PC-3 (cell line): Measurements from ENCODE around the gene WIPF3. TPM values are rescaled to one million over a fixed set of nuclear protein-coding genes. Genes with fewer than 3 reads are reported as not detected.

Source experiments
- ATAC-seq: fragments of 200-7000 bp; cut with Tn5 transposase; 2 replicates; pipeline ENCODE4 v1.9.1; 2020; ENCODE audit warnings: mild to moderate bottlenecking, moderate library complexity
- BruUV-seq: library from RNA; stranded (reverse); fragments of 400-500 nt; replicated peaks from 2 replicates; lab custom pipeline; 2021; lab: Mats Ljungman, UMichigan
- CTCF ChIA-PET: fragments of 300-600 bp; sonication (Branson Sonifier 250); formaldehyde crosslinking; loops from one replicate; lab custom pipeline; 2022; ENCODE audit warnings: antibody characterized with exemption; lab: Charles Lee
- POLR2A ChIA-PET: fragments of 300-600 bp; sonication (Branson Sonifier 250); formaldehyde crosslinking; loops from one replicate; lab custom pipeline; 2022; ENCODE audit warnings: antibody characterized with exemption; ENCODE audit not compliant: unreplicated experiment; lab: Charles Lee
- DNase-seq: peaks from one replicate; pipeline ENCODE4 v3.0.0-alpha.2; 2015
- H2AFZ ChIP-seq: fragments of 300-600 bp; sonication (generic); 2 replicates; pipeline ENCODE4 v1.6.0; 2016; ENCODE audit warnings: antibody characterized with exemption, low read length
- H3F3A ChIP-seq: fragments of 300-600 bp; sonication (generic); one replicate; pipeline ENCODE4 v1.6.0; 2017; ENCODE audit warnings: antibody characterized with exemption, low read length, control low read depth, mild to moderate bottlenecking; ENCODE audit not compliant: unreplicated experiment
- H3K27ac ChIP-seq: fragments of 300-600 bp; sonication (generic); 2 replicates; pipeline ENCODE4 v1.5.1; 2016; ENCODE audit warnings: mild to moderate bottlenecking, low read length
- H3K27me3 ChIP-seq: fragments of 300-600 bp; sonication (generic); 2 replicates; pipeline ENCODE4 v1.6.1; 2016; ENCODE audit warnings: low read length, mixed read lengths
- H3K36me3 ChIP-seq: fragments of 300-600 bp; sonication (generic); 2 replicates; pipeline ENCODE4 v1.6.1; 2016; ENCODE audit warnings: low read depth, mixed run types, low read length, mixed read lengths
- H3K4me1 ChIP-seq: fragments of 300-600 bp; sonication (generic); 2 replicates; pipeline ENCODE4 v1.5.1; 2016; ENCODE audit warnings: low read length; ENCODE audit not compliant: insufficient read depth
- H3K4me2 ChIP-seq: fragments of 300-600 bp; sonication (generic); 2 replicates; pipeline ENCODE4 v1.6.0; 2016; ENCODE audit warnings: low read length
- H3K4me3 ChIP-seq: fragments of 300-600 bp; sonication (generic); 2 replicates; pipeline ENCODE4 v1.5.1; 2016; ENCODE audit warnings: mild to moderate bottlenecking, low read length, mixed read lengths
- H3K79me2 ChIP-seq: fragments of 300-600 bp; sonication (generic); 2 replicates; pipeline ENCODE4 v1.6.1; 2017; ENCODE audit warnings: low read length, mixed read lengths
- H3K9ac ChIP-seq: fragments of 300-600 bp; sonication (generic); 2 replicates; pipeline ENCODE4 v1.6.0; 2016; ENCODE audit warnings: mild to moderate bottlenecking, low read length
- H3K9me2 ChIP-seq: fragments of 300-600 bp; sonication (generic); replicated peaks from 2 replicates; pipeline ENCODE4 v1.6.1; 2016; ENCODE audit warnings: mixed run types, low read length, mixed read lengths
- H3K9me3 ChIP-seq: fragments of 300-600 bp; sonication (generic); 2 replicates; pipeline ENCODE4 v1.6.1; 2016; ENCODE audit warnings: low read length, mixed read lengths
- H4K20me1 ChIP-seq: fragments of 300-600 bp; sonication (generic); 2 replicates; pipeline ENCODE4 v1.6.1; 2016; ENCODE audit warnings: low read length, mixed read lengths
- CTCF ChIP-seq: fragments of 300-600 bp; sonication (generic); conservative IDR thresholded peaks from 2 replicates; pipeline ENCODE4 v1.5.1; 2017; ENCODE audit warnings: antibody characterized with exemption, low read depth, mild to moderate bottlenecking, low read length
- EZH2 ChIP-seq: fragments of 300-600 bp; sonication (generic); IDR thresholded peaks from one replicate; pipeline ENCODE4 v1.6.1; 2017; ENCODE audit warnings: antibody characterized with exemption, mild to moderate bottlenecking, low read length; ENCODE audit not compliant: unreplicated experiment
- EZH2phosphoT487 ChIP-seq: fragments of 300-600 bp; sonication (generic); IDR thresholded peaks from 2 replicates; pipeline ENCODE4 v1.6.1; 2018; ENCODE audit warnings: mild to moderate bottlenecking, antibody characterized with exemption, low read length, borderline replicate concordance
- intact Hi-C: fragments of 100-400 bp; cut with micrococcal nuclease; formaldehyde crosslinking; loops from 2 replicates; pipeline ENCODE4 v1.9.0; 2023
- total RNA-seq: library from RNA; depleted of rRNA; stranded (reverse); fragments of >200 nt; gene quantifications from 2 replicates; pipeline ENCODE4 v1.2.3, GENCODE V29; 2014

Gene WIPF3
- total RNA-seq, 1 experiment from 2014 or later: 3.4 TPM

- CTCF ChIA-PET: interaction anchor here (0.7 kb wide), 1 partner anchor 39 kb away, joined by 4 read pairs; no protein-coding TSS in a partner anchor
- TF ChIP-seq EZH2phosphoT487 (no peak), CTCF (no peak), EZH2 (no peak)
- no peak overlapping the region for H3K9ac ChIP-seq
- H3K36me3 ChIP-seq: no peaks in the 10 kb centered on the region
- intact Hi-C loops: loop anchor here (5.0 kb wide), 1 partner anchor 59 kb away; no protein-coding TSS in a partner anchor
- H3F3A ChIP-seq: no peaks in the 10 kb centered on the region
- POLR2A ChIA-PET: no interaction called here
- H4K20me1 ChIP-seq: no peaks in the 10 kb centered on the region
- H3K4me2 ChIP-seq: peak overlapping the region; percentile 79
- H3K4me3 ChIP-seq: peak overlapping the region; percentile 65
- no peak overlapping the region for H3K27ac ChIP-seq
- no TSS peak for BruUV-seq
- H3K27me3 ChIP-seq: peaks cover 4% of the 10 kb centered on the region; the same call in 1 of the 2 replicates
- no peak for ATAC-seq
- no peak for DNase-seq
- no peaks in the 10 kb centered on the region for H3K9me3 ChIP-seq
- peaks cover 10% of the 10 kb centered on the region; the same call in 1 of the 2 replicates for H3K4me1 ChIP-seq
- H2AFZ ChIP-seq: peak overlapping the region; percentile 49
- H3K79me2 ChIP-seq: no peaks in the 10 kb centered on the region
- H3K9me2 ChIP-seq: no peaks in the 10 kb centered on the region
Observed at GRCh38 chr7:29805886-29806207, 461 bp upstream of the WIPF3 start.

- intact Hi-C loops: loop anchor here (5.0 kb wide), 1 partner anchor 60 kb away; no protein-coding TSS in a partner anchor
Observed at GRCh38 chr7:29806995-29807841, 910 bp downstream of the WIPF3 start.

More at GRCh38 chr7:29806995-29807841, 910 bp downstream of the WIPF3 start:
- H3K4me1 ChIP-seq: peaks cover 10% of the 10 kb centered on the region; the same call in 1 of the 2 replicates
- H3K9me2 ChIP-seq: no peaks in the 10 kb centered on the region
- H3K27me3 ChIP-seq: peaks cover 4% of the 10 kb centered on the region; the same call in 1 of the 2 replicates
- H3K79me2 ChIP-seq: no peaks in the 10 kb centered on the region
- no peaks in the 10 kb centered on the region for H3K36me3 ChIP-seq
- no peaks in the 10 kb centered on the region for H3K9me3 ChIP-seq
- H3K27ac ChIP-seq: no peak overlapping the region
- no TSS peak for BruUV-seq
- peak; percentile 42 for DNase-seq
- ChIA-PET POLR2A (no interaction called here), CTCF (no interaction called here)
- peak overlapping the region; percentile 65 for H3K4me3 ChIP-seq
- TF ChIP-seq EZH2 (no peak), CTCF (peak; percentile 38; the same call in 1 of the 2 replicates)
- peak overlapping the region; percentile 49 for H2AFZ ChIP-seq
- peak; percentile 70 for ATAC-seq
- no peaks in the 10 kb centered on the region for H3F3A ChIP-seq
- H3K4me2 ChIP-seq: peak overlapping the region; percentile 79
- no peaks in the 10 kb centered on the region for H4K20me1 ChIP-seq
- H3K9ac ChIP-seq: no peak overlapping the region
